Muscle of arm (tissue), 14 donors: ENCODE measurements around the gene PIK3C2G. TPM values are rescaled to one million over a fixed set of nuclear protein-coding genes. Genes with fewer than 3 reads are reported as not detected.
A peak's percentile ranks its signal among the peaks of the same experiment; 100 is the strongest.
"Not testable (repeated sequence)": the region's sequence is repeated elsewhere in the genome, so short reads cannot be mapped to it uniquely, and the experiment has no call there.

ENCODE experiments used
- DNase-seq: peaks from one replicate; pipeline ENCODE4 v3.0.0-alpha.2; 2013
- long read RNA-seq, 11 donors: transcript quantifications; one replicate each; lab custom pipeline, GENCODE V29; 2026
- polyA plus RNA-seq, 12 donors: library from polyadenylated mRNA; unstranded; fragments of 120-200 nt; gene quantifications; one replicate each; pipeline ENCODE4 v1.2.1, GENCODE V29; 2013; ENCODE audit not compliant: insufficient read length in 12 of 12

Gene PIK3C2G, protein sequence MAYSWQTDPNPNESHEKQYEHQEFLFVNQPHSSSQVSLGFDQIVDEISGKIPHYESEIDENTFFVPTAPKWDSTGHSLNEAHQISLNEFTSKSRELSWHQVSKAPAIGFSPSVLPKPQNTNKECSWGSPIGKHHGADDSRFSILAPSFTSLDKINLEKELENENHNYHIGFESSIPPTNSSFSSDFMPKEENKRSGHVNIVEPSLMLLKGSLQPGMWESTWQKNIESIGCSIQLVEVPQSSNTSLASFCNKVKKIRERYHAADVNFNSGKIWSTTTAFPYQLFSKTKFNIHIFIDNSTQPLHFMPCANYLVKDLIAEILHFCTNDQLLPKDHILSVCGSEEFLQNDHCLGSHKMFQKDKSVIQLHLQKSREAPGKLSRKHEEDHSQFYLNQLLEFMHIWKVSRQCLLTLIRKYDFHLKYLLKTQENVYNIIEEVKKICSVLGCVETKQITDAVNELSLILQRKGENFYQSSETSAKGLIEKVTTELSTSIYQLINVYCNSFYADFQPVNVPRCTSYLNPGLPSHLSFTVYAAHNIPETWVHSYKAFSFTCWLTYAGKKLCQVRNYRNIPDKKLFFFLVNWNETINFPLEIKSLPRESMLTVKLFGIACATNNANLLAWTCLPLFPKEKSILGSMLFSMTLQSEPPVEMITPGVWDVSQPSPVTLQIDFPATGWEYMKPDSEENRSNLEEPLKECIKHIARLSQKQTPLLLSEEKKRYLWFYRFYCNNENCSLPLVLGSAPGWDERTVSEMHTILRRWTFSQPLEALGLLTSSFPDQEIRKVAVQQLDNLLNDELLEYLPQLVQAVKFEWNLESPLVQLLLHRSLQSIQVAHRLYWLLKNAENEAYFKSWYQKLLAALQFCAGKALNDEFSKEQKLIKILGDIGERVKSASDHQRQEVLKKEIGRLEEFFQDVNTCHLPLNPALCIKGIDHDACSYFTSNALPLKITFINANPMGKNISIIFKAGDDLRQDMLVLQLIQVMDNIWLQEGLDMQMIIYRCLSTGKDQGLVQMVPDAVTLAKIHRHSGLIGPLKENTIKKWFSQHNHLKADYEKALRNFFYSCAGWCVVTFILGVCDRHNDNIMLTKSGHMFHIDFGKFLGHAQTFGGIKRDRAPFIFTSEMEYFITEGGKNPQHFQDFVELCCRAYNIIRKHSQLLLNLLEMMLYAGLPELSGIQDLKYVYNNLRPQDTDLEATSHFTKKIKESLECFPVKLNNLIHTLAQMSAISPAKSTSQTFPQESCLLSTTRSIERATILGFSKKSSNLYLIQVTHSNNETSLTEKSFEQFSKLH (N-terminal part only)
- polyA plus RNA-seq, result 1 to 10 TPM in 3 of 12 donors, under 1 TPM in 6, not detected in 3; 0.03 to 9.1 (median 0.30) TPM
- long read RNA-seq, donor 1, result 0 reads
- long read RNA-seq, donor 2, result 0 reads
- long read RNA-seq, donor 3, result 0 reads
- long read RNA-seq, donor 4, result 0 reads
- long read RNA-seq, donor 5, result 0 reads
- long read RNA-seq, donor 6, result 0 reads
- long read RNA-seq, donor 7, result 0 reads
- long read RNA-seq, donor 8, result 0 reads
- long read RNA-seq, donor 9, result 0 reads
- long read RNA-seq, donor 10, result 0 reads
- long read RNA-seq, donor 11, result 0 reads

DNA sequence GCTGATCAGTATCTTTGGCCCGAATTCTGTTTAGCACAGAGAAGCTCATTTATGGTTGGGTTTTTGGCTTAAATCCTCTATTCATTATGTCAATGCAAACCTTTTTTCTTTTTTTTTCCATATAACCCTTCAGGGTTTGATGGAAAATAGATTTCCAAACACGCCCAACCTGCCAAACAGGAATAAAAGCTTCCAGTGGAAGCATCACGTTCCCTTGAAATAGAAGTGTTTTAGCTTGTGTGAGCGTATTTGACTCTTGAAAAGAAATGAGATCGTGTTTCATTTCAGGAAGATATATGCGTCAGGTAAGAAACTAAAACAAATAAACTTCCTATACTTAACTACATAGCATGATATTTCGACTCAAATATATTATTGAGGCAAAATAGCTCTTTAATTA lies at the start of gene PIK3C2G:
TSS of gene PIK3C2G (plus strand) at position 246 of the 400 bp plus-strand sequence. CDS start 20,564 bp downstream, outside the sequence.
- no peak for DNase-seq

DNA sequence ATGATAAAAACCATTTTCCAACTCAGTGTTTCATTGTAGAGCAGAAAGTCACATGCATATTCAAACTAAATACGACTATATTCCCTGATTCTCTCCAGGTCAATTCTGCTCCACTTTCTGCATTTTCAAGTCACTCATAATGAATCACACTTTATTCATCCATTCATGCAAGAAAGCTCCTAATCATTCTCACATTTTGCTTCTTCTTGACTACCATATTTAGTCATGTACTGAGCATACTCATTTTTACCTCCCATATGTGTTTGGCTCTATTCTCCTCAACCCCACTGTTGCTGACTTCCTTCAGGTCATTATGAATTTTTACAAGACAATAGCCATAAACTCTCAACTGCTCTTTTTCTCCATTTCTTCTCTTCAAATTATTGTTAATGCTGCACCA lies 43.4 kb upstream of the PIK3C2G start:
- DNase-seq, result no peak

DNA sequence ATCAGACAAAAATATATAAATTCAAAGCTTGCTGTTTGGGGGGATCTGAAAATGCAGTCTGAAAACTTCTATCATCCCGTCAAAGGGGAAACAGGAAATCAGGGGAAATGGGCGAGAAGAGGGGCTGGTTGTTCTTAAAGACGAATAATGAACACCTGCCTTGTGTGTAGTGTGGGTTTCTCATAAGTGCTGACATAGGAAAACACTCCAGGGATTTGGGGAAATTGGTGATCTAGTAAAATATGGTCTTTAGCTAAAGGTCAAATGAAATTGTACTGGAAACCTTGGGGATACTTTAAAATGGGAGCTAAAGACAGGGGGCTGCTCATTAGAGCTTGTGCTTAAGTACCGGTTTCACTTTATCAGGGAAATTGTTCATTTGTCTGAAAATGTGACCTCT lies 39.6 kb upstream of the PIK3C2G start:
- no peak for DNase-seq

DNA sequence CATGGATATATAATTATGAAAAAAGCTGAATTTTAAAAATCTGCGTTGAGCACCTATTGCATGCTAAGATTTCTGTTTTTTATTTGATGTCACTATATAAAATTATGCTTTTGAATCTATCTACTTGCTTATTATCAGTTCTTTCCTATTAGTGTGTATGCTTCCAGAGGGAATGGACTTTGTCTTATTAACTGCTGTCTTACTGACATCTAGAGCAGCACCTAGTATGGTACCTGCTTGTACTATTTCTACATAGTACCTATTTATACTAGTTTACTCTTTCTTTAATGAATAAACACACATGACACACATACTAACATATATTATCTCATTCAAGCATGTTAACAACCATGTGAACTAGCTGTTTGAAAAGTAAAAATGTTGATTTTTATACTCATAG lies 38.6 kb upstream of the PIK3C2G start:
- DNase-seq, result no peak

DNA sequence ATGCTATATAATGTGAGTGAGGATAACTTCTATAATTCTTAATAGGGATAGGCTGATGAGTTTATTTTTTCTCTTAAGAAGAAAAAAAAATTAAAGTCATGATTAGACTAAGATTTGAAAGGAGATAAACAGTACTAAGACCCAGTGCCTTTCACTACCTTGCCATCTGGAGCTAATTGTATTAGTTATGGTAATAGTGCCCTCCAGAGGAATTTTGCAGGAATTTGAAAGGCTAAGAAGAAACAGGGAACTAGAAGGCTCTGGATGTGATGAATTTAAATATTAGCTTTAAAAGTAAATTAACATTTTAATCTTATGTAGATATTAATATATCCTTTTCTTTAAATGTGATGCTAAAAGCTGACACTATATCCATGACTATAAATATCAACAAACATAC lies 36.6 kb upstream of the PIK3C2G start:
- peak; percentile 42 for DNase-seq

DNA sequence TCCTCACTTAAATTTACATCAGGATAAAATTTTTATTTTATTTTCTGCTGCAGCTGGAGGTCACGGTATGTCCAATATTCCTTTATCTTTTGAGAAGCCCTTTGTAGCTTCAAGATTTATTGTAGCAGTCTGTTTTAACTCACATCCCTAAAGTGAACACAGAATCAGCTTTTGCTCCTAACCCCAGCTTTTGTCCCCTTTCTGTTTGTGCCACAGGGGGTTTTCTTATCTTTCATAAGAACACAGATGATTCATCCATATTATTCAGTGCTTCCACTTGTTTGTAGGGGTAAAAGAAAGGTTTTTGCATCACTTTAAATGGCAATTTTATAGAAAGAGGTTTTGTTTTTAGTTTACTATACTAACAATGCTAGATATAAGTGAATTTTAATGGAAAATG lies 21.8 kb upstream of the PIK3C2G start:
- DNase-seq, result no peak

DNA sequence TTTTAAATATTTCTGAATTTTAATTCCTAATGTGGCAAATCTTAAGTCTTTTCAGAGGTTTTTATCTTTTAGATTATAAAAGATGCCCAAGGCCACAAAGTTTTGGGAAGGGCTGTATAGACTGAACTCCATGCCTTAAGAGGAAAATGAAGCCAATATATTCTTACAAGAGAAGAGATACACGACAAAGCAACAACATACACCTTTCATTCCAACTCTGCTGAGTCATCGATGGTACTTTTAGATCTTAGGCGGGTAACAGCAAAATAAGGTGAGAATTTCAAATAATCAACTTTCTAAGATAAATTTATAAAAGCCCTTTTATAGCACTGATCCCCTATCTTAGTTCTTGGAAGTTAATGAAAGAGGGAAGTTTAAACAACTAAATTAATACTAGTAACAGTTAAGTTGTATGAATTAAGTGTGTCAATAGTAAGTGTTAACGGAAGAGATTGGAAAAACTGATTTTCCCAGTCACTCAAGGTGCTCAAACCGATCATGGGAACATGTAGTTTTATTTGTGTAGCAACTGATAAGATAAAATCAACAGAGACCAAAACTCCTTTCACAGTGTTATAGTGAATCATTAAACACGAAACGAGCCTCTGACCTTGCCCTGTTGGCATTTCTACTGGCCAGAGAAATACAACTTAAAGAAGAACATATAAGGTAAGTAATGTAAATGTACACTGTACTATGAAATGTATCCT lies 18.8 kb upstream of the PIK3C2G start:
- no peak for DNase-seq

DNA sequence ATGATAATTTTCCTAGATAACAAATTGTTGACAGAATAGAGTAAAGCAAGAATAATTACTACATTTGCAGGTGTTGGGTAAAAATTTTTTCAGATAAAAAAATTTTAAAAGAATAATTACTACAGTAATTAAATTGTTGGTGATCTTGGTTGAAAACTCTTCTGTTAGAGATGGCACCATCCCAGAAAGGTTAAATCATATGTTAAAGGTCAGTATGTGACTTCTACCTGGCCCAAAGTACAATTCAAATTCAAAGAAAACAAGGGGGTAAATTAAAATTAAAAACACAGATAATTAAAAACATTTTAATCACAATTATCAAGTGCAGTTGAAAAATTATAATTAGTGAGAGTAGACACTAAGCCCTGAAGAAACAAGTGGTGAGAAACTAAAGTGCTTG lies 18.1 kb upstream of the PIK3C2G start:
- no peak for DNase-seq

DNA sequence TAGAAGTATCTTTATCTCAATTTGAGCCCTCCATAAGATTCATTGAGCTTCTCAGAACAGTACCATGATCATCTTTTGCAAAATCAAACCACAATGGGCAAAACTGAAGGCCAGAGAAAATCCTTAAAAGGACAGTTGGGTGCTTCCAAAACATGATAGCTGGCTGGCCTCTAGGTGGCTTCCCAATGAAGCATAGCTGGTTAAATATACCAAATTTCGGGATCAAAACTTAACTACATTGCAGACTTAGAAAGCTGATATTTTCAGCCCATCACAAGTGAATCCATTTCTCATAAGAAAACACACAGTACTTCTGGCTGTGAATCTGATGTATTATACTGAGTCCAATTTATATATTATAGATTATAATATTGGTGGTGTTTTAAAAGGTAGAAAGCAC lies 15.3 kb upstream of the PIK3C2G start:
- no peak for DNase-seq

DNA sequence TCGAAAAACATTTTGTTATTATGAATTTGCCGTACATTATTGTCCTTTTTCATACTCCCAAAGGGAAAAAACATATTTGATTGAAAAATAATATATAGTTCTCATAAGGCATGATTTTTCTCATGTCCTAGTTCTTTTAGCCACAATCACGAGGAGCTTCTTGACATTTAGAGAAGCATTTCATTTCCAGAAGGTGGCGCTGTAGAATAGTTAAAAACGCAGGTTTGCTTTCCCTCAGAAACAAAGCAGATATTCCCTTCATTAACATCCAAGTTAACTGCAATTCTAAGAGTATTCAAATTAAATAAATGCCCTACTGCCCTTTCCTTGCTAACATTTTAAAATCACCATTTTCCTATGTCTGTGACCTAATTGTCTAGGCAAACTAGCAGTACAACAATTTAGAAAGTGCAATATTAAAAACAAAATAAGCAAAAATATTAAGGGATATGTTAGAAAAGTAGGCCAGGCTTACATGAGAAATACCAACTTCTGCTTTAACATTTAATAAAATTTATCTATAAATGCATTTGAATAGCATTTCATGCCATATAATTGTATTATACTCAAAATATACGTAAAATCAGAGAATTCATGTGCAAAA lies 10.9 kb upstream of the PIK3C2G start:
- DNase-seq, result peak; percentile 81

DNA sequence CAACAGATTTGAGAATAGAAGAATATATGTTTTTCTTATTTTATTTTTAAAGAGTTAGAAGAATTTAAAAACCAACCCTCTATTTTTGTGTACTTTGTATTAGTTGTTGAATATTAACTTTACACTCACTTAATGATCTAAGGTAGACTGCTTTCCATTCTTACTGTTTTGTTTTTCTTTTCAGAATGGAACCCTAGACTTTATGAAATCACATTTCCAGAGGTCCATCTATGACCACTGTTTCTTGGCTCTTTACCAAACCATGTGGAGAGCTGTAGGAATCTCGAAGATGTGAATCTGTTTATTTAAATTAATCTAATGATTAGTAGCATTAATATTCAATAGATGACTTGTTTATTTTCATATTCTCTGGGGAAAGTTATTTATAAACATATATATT lies 7.2 kb upstream of the PIK3C2G start:
- DNase-seq, result no peak

DNA sequence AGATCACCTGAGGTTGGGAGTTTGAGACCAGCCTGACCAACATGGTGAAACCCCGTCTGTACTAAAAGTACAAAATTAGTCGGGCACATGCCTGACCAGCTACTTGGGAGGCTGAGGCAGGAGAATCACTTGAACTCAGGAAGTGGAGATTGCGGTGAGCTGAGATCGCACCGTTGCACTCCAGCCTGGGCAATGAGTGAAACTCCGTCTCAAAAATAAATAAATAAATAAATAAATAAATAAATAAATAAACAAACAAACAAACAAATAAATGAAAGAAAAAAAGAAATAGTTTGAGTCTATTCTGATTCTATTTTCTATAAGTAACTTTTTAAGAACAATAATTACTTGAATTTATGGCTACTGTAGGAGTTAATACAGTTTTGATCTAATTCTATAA lies 6.3 kb upstream of the PIK3C2G start:
- not testable (repeated sequence) for DNase-seq

DNA sequence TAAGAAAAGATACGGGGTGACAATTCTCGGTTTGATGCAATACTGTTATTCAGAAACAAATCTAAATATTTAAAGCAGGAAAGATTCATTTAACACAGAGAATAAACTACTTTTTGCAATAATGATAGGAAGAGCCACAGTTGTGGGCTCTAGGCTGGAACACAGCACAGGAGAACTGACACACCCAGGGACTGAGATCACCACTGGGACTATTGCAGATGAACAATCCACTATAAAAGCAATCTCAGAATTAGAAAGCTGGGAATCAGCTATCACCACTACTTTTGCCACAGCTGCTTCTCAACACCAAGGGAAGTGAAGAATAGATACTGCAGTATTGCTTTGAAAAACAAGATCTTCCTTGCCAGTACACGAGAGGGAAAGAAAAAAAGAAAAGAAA lies 4.1 kb upstream of the PIK3C2G start:
- no peak for DNase-seq

DNA sequence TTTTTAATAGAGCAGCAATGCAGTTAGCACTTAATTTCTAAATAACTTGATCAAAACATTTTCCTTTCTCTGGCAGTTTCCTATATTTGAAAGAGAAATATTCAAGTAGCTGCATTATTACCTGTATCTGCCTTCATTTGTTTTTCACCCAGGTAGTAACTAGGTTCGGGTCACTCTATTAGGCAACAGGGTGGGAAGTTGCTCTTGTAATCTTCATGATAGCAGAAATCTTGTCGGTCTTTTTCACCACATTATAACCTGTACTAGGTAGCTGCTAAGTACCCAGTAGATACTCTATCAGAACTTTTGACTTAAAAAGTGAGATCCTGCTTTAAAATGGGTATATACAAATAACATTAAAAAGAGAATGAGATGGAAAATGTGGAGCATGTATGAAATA lies 2.4 kb upstream of the PIK3C2G start:
- no peak for DNase-seq

DNA sequence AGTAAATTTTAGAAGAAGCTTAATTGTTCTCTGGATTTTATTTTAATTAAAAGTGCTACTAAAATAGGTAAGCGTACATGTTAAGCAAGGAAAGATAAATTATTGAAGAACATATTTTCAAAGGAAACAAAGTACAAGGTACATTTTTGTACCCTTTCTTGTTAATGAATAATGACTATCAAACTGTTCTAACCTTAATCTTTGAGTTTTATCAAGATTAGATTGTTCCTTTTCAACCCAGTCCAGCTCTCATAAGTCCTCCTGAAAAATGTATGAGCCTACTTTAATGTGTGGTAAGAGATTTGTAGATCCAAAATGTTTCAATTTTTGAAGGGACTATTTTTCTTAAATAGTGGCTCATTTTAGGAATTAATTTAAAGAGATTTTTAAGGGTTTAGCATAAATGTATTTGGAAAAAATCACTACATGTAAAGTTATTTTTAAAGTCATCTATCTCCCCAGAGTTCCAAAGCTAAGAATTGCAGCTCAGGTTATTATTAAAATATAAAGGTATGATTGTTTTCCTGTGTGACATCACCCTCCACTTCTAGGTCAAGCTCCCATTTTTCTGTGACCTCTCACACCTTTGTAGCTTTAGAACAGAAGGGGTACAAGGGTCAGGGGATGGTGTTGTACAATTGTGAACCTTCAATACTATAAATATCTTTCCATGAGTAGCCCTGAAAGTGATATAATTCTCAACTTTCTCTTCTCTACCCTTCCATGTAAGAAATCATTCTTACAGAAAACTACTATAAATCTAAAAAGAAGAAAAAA lies 1.2 kb upstream of the PIK3C2G start:
- no peak for DNase-seq

DNA sequence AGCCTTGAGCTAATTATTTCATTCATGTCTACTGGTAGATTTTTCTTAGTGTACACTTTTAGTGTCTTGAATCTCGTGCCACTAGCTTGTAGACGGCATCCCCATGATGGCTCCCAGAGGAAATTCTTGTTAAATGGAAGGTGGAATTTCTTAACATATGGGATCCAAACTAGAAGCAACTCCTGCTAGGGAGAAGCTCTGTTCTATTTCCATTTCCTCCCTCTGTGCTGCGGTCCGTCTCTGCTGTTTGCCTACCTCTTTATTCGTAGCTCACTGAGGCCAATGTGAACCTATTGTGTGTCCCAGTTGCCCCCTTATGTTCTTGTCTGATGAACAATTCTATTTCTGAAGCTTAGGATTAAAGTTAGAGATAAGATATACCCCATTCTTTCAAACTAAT lies 588 bp downstream of the PIK3C2G start:
- no peak for DNase-seq

DNA sequence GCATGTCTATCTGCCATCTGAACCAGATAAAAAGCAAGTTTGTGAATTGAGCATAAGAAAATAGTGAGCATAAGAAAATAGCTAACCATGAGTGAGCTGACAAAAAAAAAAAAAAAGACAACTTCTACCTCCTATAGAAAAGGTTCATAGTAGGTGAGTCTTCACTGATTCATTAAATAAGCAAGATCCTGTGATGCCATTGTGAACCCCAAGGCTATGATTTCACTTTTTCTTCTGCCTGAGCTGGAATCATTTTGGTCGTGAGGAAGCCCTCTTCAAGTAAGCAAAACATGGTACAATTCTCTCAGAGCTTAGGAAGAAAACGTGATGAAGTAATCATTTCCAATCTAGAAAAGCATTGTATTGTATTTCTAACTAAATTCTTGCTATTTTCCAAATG lies 1.2 kb downstream of the PIK3C2G start:
- no peak for DNase-seq

DNA sequence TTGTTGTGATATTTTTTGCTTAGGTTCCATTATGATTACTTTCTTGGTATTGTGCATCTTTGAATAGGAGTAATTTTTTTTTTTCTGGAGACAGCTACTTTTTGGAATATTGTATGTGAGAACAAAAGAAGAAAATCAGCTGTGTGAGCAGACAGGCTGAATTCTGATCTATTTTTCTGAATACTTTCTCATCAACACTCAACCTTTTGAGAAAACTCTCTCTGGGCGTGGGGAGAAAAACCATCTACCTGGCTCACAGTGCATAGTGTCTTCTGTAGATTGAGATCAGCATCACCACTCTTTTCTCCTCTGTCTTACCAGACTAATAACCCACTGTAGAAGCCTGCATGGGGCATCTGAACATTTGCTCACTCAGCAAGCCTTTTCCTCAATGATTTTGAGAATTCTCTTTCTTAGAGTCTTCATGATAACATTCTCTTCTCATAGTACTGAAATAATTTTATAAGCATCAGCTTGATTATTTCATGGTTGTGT lies 3.3 kb downstream of the PIK3C2G start:
- DNase-seq, result no peak

DNA sequence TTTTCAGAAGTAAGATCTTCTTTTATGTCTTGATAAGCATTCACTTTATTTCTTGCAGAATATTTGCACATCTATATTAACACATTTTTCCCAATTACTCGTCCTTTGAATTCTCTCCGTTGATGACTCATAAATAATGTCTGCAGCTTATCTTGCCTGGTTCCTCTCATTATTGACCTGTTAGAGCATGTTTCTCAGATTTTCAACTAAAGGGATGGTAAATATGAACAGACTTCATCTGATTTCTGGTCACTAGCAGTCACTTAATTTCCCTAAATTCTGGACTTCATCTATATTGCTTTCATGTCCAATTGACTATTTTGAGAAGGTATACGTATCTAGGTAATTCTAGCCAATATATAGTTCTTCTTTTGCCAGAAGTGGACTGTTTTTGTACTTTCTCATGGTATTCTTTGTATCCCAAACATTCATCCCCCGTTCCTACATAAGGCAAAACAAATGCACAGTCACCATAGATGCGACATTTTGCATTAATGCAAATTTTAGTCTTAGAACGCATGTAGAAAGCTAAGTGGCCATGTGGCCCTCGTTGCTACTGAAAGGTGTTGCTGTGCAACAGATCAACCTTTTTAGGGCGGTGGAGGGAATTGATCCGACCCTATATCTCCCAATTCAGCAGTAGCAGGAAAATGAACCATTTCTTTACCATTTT lies 6.2 kb downstream of the PIK3C2G start:
- no peak for DNase-seq
